Hematopoietic multipotent progenitor cell treated with erythropoietin and hydrocortisone succinate and interleukin-3 and kit ligand, for 15 days (in vitro differentiated cells): ENCODE data around the gene OAF.

Source experiments
- DNase-seq: peaks from one replicate; pipeline ENCODE4 v3.0.0-alpha.2; 2015; ENCODE audit warnings: low spot score

The OAF gene

DNA sequence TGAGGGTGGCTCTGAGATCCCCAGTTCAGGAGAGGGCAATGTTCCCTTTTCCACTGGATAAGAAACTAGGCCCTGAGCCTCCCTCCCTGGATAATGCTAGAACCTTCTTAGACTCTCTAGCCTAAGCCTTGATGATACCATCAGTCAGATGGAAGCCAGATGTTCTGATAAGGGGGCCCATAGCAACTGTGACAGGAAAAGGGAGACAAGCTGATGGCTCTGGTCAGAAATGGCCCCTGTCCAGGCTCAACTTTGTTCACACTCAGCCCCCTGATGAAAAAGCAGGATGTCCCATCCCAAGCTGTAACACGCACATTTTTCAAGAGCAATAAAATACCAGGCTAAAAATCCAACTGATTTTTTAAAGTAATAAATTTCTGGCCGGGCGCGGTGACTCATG is 7.2 kb upstream of the OAF start:
- DNase-seq, result no peak

DNA sequence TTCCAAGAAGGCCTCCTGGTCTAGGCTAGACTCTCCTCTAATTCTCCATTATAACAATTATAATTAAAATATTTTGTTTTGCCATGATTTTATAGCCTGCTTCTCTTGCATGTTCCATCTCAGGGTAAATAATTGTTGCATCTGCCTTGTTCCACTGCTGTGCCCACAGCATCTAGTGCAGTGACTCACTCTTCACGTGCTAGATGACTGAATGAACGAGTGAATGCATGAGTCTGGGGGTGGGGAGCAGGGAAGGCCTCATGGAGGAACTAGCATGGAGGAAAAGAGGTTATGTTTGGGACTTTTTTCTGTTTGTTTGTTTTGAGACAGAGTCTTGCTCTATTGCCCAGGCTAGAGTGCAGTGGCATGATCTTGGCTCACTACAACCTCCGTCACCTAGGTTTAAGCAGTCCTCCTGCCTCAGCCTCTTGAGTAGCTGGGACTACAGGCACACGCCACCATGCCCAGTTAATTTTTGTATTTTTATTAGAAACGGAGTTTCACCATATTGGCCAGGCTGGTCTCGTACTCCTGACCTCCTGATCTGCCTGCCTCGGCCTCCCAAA is 5.2 kb upstream of the OAF start:
- no peak for DNase-seq

DNA sequence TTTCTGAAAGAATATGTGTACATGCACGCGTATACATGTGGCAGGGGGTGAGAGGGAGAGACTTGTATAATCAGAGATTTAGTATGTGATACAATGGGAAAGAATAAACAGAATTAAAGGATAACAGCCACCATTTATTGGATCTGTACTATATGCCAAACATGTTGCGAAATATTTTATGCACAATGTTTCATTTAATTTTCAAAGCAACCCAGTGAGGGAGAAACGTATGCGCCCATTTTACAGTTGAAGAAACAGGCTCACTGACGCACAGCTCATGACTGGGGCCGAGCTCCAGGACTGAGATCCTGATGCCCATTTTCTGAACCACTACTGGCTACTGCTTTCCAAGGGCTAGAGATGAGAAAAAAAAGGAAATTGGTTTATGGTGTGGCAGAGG is 3.3 kb upstream of the OAF start:
- DNase-seq, result no peak

DNA sequence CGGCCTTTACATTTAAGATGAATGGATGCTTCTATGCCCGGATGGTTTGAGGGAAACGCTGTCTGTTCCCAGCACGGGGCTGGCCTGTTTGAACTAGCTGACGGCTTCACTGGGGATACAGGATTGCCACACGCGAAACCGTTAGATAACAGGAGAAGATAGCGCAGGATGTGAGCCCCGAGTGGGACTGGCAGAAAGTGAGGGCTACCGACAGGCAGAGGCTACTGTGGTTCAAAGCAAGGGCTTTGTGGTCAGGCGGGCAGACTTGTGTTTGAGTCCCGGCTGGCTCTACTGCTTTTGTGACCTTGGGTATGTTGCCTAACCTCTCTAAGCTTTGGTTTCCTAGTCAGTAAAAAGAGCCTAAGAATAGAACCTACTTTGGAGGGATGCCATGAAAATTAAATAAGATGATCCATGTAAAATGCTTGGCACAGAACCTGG is 2.8 kb upstream of the OAF start:
- DNase-seq, result no peak

DNA sequence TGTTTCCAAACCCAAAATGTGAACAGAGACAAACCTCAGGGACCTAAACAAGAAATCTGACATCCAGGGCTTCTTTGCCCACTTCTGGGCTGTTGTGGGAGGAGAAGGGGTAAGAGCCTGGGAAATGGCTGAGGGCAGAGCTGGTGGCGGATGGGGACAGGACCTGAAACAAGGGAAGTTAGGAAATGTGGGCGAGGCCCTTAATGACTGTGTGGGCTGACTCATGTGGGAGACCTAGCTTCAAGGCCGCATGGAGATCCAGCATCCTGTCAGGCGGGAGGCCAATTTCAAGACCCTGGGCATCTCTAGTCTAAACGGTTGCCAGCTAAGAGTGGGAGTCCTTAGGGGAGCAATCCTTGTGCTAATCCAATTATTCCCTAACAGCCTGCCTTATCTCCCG is 2.1 kb upstream of the OAF start:
- DNase-seq, result no peak

DNA sequence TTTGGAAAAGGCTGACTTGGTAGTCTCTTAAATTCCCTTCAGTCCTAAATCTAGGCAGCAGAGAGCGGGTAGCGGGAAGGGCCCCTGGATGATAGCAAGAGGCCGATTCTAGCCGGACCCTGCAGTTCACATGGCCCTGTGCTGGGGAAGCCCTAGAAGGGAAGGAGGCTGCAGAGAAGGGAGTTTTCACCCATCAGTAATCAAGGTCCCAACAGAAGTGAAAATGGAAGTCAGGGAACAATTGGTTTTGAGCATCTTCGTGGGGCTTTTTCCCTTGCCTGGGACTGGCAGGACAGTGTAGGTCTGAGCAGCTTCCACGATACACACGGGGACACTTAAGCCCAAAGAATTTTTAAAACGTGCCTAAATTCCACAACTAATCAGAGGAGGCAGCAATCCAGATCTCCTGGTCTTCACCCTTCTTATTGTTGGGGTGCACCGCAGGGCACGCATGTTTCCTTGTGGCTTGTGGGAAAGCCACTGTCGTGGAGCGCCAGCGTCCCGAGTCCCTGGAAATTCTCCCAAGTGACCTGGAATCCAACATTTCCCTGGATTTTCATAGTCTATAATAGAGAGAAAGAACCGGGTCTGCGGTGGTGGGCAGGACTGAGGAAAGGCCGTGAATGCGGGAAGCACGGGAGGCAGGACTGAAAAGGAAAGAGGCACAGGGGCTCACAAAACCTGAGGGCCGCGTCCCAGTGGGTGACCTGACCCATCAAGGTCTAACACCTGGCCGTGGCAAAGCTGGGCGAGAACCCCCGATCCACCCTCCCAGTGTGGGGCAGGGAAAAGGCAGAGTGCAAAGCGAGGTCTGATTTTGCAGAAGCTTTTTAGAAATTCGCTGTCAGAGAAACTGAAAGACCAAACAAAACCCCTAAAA is 846 bp upstream of the OAF start:
- no peak for DNase-seq

DNA sequence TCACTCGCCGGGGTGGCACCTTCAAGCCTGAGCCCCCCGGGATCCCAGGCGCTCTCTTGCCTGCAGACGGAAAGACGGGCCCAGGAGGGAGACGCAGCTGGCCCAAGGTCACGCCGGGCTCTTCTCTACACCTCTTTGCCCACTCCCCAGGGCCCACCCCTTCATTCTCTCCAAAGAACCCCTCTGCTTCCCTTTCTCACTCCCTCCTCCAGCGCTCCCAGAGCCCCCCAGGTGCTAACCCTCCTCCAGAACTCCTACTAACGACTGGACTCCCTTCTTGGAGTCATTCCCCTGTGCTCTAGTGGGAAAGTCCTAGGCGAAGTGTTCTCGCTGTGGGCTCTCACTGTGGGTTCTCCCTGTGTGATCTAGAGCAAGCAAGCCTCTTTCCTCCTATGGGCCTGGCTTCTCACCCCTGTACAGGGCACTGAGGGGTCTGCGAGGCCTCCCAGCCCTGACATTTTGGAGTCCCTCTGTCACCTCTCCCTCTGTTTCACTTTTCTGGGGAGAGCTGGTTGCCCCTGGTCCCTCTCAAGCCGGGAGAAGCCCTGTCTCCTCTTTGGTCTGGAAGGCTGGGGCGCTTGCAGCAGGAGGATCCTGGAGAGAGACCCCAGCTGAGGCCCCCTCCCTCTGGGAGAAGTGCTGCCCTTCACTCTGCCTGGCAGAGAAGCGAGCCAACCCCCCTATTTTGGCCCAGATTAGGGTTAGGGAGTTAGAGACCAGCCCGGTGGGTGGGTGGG is 858 bp downstream of the OAF start:
- DNase-seq, result no peak

DNA sequence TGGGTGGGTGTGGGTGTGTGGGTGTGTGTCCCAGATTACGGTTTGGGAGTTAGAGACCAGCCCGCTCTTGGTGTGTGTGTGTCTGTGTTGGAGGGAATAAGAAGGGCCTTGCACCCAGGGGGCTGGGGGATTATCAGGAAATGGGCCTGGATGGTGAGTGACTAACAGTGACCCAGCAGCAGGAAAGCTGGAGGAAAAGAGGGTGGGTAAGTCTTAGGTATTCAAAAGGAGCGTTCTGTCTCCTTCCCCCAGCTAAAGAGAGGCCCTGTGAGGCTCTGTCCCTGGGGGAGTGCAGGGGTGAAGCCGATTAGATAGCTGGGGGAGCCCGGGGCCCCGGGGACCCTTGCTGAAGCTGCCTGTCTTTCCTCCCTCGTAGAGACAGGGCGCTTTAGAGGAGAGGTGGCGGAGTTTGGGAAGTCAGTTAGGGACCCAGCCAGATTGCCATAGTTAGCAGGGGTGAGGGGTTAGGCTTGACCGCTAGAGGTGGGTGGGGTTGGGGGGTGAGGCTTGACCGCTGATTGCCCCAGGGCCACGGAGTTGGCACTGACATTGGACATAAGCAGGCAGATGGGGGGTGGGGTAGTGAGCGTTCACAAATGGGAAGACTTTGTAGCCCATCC is 1.5 kb downstream of the OAF start:
- DNase-seq, result no peak

DNA sequence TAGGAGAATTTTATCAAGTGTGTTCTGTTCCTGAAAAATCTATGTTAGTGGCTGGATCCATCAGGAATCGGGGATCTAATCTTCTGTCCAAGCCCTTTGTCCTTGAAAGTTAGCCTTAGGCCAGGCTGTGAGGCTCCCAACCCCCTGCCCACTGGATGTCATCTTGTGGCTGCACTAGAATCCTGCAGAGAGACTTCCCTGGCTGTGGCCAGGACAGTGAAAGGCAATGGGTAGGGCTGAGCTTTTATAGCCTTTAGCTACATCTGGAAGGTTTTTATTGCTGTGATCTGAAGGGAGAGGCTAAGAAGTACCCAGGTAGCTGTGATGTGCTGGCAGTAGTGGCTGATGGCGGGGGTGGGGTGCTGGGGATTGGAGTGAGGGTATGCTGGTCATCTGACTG is 2.1 kb downstream of the OAF start:
- no peak for DNase-seq

DNA sequence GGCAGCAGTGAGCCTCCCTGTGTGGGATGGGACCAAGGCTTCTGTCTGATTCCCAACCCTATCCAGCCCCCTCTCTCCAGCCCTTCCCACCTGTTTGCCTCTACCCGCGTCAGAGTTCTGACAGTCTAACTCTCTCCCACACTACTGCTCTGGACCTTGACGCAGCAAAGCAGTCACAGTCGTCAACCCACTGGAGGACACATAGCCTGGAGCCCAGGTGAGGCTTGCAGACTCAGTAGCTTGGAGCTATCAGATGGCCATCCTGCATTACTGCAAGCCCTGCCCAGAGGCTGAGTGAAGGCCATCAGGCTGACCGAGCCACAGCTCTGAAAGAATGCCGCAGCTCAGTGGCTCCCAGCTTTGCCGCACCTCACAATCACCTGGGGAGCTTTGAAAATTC is 3.7 kb downstream of the OAF start:
- DNase-seq, result no peak

DNA sequence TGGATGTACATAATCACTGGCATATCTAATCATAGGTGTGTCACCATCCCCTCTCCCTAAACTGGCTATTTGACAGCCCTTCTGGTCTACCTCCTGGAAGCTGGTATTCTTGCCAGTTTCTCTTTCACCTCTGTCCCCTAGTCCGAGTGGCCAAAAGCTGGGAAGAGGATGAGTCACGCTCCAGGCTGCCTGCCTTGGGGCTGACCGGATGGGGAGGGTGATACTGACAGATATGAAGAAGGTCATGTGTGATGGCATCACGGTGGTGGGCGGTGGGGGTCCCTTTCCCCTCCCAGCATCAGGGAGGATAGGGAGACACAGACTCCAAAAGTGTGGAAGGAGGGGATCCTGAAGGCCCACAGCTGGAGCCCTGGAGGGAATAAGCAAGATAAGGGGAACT is 4.8 kb downstream of the OAF start:
- no peak for DNase-seq

DNA sequence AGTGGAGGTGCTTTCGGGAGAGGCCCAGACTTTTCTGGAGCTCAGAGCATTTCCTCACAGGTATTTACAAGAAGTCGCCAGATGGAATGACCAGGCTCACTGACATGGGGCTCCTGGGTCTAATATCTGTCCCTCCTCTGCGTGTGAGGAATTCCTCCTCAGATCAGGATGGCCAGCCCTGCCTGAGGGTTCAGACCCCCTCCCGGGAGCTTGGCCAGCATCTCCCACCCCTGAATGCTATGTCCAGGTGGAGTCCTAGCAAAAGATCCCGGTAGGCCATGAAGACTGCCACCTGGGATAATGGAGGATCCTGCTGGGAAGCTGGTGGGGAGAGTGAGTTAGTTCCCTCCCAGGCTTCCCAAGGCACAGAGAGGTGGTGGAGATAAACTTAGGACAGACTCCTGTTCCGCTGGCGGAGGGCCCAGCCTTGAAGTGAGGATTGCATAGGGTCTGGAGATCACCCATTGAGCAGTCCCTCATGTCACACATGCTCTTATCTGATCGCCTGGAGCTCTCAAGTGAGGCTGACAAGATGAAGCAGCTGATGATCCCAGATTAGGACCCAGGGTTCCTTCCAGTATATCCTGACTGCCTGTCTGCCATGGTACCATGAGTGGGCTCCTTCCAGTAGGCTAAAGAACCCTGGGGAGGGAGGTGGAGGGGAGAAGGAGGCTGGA is 5.7 kb downstream of the OAF start:
- DNase-seq, result no peak

DNA sequence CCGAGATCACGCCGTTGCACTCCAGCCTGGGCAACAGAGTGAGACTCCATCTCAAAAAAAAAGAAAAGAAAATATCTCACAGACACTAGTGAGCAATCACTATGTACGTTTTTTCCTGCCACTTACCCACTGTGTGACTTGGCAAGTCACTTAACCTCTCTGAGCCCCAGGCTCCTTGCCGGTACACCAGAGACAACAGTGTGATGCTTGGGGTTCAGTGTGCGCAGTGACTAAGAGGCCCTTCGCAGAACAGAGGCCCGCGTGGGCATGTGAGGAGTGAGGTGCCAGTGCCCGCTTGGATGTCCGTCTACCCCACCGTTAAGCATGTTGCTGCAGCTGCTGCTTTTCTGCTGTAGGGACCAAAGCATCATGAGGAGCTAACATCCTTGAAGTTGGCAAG is 6.7 kb downstream of the OAF start:
- no peak for DNase-seq

DNA sequence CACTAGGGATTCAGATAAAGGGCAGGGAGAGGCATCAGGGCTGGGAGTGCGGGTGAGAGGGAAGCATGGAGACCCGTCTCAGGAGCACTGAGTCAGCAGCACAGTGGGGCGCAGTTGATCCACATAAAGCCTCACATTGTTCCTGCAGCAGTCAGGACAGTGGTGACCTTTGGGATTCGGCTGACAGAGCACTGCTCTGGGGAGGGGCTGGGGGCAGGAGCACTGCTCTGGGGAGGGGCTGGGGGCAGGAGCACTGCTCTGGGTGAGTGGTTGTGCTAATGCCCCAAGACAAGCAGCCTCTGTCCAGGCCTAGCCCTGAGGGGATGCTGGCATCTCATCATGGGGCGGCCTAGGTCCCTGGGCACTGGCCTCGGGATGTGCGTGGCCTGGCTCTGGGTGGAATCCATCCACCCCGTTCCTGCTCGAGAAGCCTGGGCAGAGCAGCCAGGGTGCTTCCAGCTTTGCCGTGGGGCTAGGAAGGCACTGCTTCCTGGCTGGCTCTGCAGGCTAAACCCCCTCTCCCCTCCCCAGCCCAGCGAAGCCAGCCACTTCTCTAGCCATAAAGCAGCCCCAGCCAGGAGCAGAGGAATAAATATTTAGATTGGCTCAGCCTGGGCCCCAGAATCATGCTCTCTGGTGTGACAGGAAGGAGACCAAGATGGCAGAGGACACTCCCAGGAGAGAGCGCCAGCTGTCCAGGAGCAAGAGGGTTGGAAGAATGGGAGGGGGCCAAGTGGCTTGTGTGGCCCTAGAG is 7.3 kb downstream of the OAF start:
- DNase-seq, result no peak

DNA sequence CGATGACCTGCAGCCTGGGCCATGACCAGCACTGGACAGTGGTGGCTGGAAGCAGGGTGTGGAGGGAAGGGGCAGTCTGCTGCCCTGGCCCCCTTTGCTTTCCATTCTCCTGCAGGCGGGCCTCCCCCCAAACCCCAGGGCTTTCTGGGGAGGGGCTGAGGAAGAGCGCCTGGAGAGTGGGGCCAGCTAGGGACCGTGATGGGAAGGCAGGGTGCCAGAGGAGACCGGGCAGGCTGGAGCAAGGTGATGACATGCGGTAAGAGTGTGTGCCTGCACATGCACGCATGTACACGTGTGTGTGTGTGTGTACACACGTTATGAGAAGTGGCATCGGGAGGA is 7.8 kb downstream of the OAF start:
- DNase-seq, result no peak

DNA sequence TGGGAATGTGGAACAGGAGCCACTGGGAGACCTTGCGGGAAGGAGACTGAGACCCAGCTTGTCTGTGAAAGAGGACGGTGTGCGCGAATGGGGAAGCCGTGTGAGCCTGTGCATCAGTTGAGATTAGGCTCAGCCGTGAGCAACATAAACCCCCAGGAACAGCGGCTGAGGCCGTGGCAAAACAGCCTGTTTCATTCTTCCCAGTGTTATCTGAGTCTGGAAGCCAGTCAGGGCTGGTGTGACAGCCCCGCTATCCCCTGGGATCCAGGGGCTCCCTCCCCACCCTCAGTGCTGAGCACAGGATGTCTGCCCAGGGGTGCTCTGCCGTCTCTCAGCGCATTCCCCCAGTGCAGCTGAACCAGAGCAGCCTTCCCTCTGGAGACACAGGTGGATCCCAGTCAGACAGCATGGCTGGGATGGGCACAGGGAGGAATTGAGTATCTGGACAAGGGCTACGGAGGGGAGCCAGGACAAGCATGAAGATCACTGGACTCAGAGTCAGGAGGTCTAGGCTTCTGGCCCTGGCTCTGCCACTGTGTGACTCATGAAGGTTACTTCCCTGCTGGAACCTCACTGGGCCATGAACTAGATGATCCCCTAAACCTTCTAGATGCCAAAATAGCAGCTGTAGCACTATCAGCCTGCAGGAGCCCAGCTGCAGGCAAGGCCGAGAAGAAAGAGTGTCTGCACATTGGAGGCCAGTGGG is 8.6 kb downstream of the OAF start:
- DNase-seq, result no peak

DNA sequence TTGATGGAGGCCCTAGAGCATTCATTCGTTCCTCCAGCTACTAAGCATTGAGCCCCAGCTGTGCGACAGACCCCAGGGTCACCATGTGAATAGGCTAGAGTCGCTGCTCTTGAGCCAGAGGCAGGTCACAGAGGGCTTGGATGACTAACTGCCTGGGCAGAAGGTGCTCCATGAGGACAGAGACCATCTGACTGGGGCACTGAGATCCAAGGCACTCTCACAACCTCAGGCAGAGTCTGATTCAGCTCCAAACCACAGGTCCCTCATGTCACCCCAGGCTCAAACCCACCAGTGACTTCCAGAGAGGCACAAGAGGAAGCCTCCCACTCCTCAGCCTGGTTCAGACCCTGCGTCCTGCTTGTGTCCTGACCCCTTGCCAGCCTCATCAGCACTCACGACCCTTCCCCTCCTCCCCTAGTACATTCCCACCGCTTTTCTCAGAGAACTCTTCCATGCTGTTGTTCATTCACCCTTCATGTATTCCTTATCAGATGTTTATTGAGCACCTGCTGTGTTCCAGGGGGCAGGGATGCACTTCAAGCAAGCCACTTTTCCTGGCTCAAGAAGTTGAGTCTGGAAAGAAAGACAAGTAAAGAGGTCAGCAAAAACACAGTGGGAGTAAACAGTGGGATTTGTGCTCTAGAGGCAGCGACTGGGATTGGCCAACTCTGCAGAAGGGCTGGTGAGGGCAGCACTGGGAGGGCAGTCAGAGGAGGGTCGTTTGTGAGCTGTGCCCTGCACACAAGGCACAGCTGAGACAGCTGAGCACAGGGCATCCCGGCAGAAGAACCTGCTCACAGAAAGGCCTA is 9.3 kb downstream of the OAF start:
- DNase-seq, result no peak

DNA sequence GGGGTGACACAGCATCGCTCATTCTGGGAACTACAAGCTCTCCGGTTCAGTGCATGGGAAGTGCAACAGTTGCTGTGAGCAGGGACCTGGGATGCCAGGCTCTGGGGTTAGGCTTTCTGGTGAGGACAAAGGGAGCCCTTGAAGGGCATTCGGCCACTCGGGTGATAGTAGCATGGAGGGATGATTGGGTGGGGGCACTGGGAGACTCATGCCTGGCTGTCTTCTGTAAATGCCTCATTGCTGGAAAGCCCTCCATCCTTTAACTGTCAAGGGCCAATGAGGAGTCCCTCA is 9.9 kb downstream of the OAF start:
- DNase-seq, result no peak

DNA sequence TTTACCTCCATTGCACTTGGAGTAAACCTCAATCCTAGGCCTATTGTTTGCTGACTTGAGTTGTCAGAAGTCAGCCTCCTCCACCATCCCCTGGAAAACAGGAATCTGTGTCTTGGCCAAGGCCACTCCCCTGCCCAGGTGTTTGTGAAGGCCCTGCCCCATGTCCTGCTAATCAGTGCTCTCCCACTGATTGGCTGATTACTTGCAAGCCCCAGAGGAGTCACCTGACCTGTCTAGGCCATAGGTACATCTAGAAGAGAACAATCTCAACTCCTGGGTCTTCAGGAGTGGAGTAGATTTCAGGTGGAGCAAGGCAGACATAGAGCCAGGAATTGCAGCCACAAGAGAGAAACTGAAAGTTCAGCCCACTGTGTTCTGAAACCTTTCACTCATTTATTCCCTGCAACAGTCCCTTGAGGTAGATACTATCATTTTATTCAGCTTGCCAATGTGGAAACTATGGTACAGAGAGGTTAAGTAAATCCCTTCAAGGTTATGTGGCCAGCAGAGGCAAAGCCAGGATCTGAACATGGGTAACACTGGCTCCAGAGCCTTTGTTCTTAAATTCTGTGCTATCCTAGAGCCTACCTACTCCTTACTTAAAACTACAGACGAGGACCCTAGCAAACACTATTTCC is 10.4 kb downstream of the OAF start:
- no peak for DNase-seq

DNA sequence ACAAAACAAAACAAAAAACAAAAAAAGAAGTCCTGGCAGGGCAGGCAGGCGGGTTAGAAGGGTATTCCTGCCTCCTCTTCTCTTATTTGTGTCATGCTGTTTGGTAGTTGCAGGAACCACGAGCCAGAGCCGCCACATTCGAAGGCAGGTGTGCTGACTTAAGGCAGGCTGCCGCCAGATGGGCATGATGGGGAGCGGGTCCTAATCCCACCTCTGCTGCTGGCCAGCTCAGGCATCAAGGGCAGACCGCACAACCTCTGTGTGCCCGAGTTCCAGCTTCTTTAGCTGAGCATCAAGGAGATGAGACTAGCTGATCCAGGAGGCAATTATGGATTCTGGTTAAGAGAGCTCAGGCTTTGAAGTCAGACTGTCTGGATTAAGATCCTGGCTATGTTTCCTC is 12.1 kb downstream of the OAF start:
- no peak for DNase-seq
